KBM-7 (cell line): ENCODE measurements around the gene ICOSLG.
"Not testable (repeated sequence)": the region's sequence is repeated elsewhere in the genome, so short reads cannot be mapped to it uniquely, and the experiment has no call there.

Experiments used
- DNase-seq: peaks from one replicate; pipeline ENCODE4 v3.0.0-alpha.2; 2015
- in situ Hi-C: fragments of 300-500 bp; cut with MboI; formaldehyde crosslinking; loops from 2 replicates; pipeline ENCODE4 v1.14.3; 2020; ENCODE audit warnings: low sequenced_read_pairs, low pct_unique_long_range_greater_than_20kb, mixed read lengths

Gene ICOSLG, protein sequence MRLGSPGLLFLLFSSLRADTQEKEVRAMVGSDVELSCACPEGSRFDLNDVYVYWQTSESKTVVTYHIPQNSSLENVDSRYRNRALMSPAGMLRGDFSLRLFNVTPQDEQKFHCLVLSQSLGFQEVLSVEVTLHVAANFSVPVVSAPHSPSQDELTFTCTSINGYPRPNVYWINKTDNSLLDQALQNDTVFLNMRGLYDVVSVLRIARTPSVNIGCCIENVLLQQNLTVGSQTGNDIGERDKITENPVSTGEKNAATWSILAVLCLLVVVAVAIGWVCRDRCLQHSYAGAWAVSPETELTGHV

GRCh38 chr21:44240842-44241241, at the start of gene ICOSLG:
TSS of gene ICOSLG (minus strand) at chr21:44240943. CDS start at chr21:44240817, 126 bp downstream.
- in situ Hi-C loops, DNase-seq: not testable (repeated sequence)

DNA sequence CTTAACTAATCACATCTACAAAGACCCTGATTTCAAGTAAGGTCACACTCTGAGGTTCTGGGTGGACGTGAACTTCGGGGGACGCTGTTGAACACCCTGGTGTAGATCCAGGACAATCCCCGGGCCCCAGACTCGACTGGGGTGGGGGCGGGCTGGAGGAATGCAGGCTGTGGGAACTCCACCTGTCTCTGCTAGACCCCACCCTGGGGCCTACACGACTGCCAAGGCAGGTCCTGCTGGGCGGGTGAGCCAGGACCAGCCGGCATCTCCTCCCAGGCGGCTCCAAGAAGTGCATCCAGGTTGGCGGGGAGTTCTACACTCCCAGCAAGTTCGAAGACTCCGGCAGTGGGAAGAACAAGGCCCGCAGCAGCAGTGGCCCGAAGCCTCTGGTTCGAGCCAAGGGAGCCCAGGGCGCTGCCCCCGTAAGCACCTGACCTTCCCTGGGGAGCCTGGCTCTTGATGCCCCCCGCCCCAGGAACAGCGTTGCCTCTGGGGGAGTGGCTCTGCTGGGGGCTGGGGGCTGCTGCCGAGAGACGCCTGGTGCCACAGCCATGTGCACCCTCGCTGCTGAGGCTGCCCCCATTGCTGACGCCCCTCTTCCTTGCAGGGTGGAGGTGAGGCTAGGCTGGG, 48.8 kb upstream of the ICOSLG start:
- in situ Hi-C loops = no loop called here
- no peak for DNase-seq

- in situ Hi-C loops = no loop called here
- DNase-seq = no peak
Measured at GRCh38 chr21:44288251-44289110, 47.7 kb upstream of the ICOSLG start.

DNA sequence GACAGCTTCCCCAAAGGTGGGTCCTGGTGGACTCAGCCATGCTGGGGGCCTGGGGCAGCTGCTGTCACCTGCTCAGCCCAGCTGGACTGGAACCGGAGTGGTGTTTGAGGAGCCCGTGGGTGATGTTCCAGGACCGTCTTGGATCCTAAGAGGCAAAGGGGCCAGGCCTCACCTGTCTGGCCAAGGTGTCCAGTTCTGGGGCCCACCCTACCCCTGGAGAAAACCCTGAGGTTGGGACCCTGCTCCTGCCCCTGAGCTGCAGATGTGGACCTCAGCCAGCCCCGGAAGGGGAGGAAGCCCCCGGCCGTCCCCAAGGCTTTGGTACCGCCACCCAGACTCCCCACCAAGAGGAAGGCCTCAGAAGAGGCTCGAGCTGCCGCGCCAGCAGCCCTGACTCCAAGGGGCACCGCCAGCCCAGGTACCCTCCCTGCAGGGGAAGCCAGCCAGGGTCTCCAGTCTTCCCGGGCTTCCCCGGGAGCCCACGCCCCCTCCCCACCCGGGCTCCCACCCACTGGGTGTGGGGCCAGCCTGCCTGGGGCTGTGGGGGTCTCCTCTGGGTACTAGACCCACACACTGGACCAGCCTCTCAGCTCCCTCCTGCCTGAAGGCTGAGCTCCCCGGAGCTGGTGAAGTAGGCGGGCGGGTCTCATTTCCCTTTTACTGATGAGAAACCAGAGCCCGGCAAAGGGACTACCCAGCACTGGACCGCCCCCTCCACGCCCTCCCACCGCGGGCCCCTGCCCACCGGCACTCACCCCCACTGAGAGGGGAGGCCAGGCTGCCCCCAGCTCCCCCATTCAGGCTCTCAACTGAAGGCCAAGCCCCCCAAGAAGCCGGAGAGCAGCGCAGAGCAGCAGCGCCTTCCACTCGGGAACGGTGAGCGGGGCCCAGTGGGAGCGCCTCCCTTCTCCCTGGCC, 46.2 kb upstream of the ICOSLG start:
- in situ Hi-C loops = no loop called here
- no peak for DNase-seq

DNA sequence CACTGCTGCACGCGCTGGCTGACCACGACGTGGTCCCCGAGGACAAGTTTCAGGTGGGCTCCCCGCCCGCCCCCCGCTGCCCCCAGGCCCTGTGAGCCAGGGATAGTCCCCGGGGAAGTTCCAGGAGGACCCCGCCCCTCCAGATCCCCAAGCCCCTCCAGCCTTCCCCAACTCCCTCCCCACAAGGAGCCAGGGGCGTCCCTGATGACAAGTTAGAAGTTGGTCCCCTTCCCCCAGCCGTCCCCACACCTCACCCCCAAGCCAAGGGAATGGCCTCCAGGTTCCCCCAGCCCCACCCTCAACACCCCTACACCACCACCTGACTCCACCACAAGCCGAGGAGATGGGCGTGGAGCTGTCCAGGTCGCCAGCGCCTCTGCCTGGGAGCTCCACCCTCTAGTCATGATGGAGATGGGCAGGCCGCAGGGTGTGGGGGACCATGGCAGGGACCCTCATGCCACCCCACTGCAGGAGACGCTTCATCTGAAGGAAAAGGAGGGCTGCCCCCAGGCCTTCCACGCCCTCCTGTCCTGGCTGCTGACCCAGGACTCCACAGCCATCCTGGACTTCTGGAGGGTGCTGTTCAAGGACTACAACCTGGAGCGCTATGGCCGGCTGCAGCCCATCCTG, 45.5 kb upstream of the ICOSLG start:
- no peak for DNase-seq
- in situ Hi-C loops = no loop called here

GRCh38 chr21:44285138-44285992, 44.6 kb upstream of the ICOSLG start, which contains the start of gene AIRE:
TSS of gene AIRE (plus strand) at chr21:44285876. CDS start at chr21:44286007, 131 bp downstream.
- in situ Hi-C loops = no loop called here
- DNase-seq = no peak

GRCh38 chr21:44283948-44284347, 43.2 kb upstream of the ICOSLG start:
- DNase-seq = no peak
- in situ Hi-C loops = no loop called here

DNA sequence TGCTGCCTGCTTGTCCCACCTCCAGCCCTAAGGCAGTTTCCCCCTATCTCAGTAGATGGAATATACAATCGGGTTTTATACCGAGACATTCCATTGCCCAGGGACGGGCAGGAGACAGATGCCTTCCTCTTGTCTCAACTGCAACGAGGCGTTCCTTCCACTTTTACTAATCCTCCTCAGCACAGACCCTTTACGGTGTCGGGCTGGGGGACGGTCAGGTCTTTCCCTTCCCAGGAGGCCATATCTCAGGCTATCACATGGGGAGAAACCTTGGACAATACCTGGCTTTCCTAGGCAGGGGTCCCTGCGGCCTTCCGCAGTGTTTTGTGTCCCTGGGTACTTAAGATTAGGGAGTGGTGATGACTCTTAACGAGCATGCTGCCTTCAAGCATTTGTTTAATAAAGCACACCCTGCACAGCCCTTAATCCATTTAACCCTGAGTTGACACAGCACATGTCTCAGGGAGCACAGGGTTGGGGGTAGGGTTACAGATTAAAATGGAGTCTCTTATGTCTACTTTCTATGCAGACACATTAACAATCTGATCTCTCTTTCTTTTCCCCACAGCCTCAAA, 42.6 kb upstream of the ICOSLG start:
- in situ Hi-C loops, DNase-seq: not testable (repeated sequence)

GRCh38 chr21:44282370-44282769, 41.6 kb upstream of the ICOSLG start:
- DNase-seq = no peak
- in situ Hi-C loops = no loop called here

DNA sequence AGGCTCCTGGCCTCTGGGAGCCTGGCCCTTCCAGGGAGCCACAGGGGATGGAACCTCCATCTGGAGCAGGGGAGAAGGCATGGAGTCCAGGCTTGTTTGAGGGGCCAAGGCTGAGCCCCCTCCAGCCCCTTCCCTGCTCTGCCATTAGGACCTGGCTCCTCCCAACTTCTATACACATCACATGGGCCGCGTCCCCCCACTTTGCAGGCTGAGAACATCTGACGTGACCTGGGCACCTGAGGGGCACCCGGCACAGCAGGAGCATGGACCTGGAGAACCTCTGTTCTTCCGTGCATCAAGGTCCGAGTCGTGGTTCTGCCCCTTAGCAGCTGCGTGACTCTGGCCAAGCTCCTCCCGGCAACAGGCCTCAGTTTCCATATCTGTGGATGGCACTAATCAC, 41.1 kb upstream of the ICOSLG start:
- no peak for DNase-seq
- in situ Hi-C loops = no loop called here

DNA sequence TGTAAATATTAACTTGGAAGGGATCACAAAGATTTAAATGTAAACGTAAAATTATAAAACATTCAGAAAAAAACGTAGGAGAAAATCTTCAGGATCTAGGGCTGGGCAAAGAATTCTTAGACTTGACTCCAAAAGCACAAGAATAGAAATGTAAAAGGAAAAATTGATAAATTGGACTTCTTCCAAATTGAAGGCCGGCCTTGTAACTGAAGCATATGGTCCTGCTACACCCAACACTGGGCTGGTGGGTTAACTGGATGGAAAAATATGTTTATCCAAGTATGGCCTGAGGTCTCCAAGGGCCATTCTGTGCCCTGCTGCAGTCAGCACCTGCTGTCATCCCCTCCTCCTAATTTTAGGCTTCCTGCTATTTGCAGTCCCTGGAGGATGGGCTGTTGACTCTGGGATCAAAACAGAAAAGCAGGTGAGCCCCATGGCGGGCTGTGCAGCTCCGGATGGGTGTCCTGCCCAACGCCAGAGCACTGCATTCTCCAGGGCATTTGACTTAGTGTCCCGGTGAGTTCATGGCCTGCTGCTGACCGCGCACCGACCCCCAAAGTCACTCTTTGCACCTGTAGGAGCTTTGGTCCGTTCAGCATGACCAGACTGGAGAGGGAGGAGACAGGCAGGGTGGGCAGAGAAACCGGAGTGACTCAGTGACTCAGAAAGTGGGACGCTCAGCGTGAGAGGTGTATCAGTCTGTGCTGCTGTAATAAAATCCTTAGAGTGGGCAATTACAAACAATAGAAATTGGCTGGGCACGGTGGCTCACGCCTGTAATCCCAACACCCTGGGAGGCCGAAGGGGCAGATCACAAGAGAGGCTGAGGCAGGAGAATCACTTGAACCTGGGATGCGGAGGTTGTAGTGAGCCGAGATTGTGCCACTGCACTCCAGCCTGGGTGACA, 38.9 kb upstream of the ICOSLG start:
- in situ Hi-C loops = no loop called here
- DNase-seq = no peak

DNA sequence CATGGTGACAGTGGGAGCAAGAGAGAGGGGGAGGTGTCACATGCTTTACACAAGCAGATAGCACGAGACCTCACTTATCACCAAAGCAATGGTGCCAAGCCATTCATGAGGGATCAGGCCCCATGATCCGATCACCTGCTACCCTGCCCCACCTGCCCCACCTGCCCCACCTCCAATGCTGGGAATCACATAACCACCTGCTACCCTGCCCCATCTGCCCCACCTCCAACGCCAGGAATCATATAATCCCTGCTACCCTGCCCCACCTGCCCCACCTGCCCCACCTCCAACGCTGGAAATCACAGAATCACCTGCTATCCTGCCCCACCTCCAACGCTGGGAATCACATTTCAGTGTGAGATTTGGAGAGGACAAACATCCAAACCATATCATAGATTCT, 34.3 kb upstream of the ICOSLG start:
- in situ Hi-C loops = no loop called here
- DNase-seq = no peak

DNA sequence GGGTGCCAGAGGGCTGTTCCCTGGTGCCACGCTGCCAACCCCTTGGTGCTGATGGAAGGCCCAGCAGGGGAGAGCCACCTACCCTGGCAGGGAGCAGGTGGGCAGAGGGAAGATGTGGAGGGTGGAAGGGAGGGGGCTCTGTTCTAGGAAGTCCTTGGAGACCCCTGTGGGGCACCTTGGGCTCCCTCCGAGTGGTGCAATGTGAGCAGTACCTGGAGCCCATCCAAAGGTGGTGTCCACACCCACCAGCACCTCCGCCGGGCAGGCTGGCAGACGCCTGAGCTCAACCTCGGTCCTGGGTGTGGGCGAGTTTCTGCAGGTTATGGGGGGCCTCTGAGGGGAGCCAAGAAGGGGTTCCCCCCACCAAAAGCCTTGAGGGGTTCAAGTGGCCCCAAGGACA, 32.3 kb upstream of the ICOSLG start:
- in situ Hi-C loops = no loop called here
- DNase-seq = no peak

GRCh38 chr21:44272284-44272858, 31.6 kb upstream of the ICOSLG start:
- DNase-seq = no peak
- in situ Hi-C loops = no loop called here

GRCh38 chr21:44271558-44272283, 31.0 kb upstream of the ICOSLG start:
- in situ Hi-C loops = no loop called here
- DNase-seq = no peak
